KOPT-K1 (cell line): ENCODE results near the gene ACTN1.
"Not testable (repeated sequence)": the region's sequence is repeated elsewhere in the genome, so short reads cannot be mapped to it uniquely, and the experiment has no call there.

Experiments
- H3K27ac ChIP-seq: fragments of 200-600 bp; sonication (generic); 2 replicates; pipeline ENCODE4 v1.5.1; 2016; ENCODE audit warnings: antibody characterized with exemption, mild to moderate bottlenecking, low read depth, low read length; ENCODE audit not compliant: poor library complexity, severe bottlenecking
- H3K36me3 ChIP-seq: fragments of 200-600 bp; sonication (generic); 2 replicates; pipeline ENCODE4 v1.5.1; 2017; ENCODE audit warnings: antibody characterized with exemption, mild to moderate bottlenecking, low read length, moderate library complexity; ENCODE audit not compliant: insufficient read depth
- H3K9me3 ChIP-seq: fragments of 200-600 bp; sonication (generic); 2 replicates; pipeline ENCODE4 v1.5.1; 2017; ENCODE audit warnings: antibody characterized with exemption, low read length, mild to moderate bottlenecking; ENCODE audit not compliant: insufficient read depth, poor library complexity, severe bottlenecking

The ACTN1 gene

DNA sequence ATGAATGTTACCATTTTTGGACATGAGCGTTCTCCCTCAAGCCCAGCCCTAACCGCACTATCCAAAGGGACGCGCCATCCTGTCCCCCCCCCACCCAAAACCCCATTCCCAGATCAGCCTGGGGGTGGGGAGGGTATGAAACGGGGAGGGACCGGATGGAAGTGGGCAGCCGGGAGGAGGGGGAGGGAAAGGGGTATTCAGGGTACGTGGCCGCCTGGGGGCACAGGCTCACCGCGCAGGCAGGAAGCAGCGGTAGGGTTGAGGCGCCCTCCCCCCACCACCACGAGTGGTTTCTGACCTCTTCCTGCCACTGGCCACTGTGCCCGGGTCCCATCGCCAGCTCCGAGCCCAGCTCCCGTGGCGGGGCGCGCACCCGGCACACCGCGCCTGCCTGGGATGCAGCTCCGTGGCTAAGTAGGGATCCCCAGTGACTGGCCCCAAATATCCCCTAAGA lies 1.4 kb downstream of the ACTN1 start:
- Histone ChIP-seq H3K27ac (no peak overlapping the region), H3K9me3 (peaks cover 10% of the 10 kb centered on the region), H3K36me3 (no peaks in the 10 kb centered on the region)

DNA sequence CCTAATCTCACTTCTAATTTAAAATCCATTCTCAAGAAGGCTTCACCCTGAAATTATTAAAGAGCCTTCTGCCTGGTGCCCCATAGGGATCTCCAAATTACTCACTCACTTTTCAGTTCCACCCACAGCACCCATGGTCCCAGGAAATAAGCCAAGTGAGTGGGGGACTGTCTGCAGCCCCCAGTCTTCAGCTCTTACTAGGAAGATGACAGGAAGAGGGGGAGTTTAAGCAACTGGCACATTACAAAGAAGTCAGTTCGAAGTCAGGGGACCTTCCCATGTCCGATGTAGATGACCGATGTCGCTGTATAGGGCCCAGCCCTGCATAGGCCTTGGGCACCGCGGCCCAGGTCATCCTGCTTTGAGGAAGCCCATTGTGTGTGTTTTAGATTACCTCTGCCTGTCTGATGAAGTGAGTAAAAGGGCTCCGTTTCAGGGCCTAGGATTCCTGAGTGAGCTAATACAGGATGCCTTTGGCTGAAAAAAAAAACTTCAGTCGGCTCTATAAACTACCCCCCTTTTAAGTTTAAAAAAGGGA lies 1.9 kb downstream of the ACTN1 start:
- H3K27ac ChIP-seq, result no peak overlapping the region
- no peaks in the 10 kb centered on the region for H3K36me3 ChIP-seq
- H3K9me3 ChIP-seq, result peaks cover 10% of the 10 kb centered on the region

DNA sequence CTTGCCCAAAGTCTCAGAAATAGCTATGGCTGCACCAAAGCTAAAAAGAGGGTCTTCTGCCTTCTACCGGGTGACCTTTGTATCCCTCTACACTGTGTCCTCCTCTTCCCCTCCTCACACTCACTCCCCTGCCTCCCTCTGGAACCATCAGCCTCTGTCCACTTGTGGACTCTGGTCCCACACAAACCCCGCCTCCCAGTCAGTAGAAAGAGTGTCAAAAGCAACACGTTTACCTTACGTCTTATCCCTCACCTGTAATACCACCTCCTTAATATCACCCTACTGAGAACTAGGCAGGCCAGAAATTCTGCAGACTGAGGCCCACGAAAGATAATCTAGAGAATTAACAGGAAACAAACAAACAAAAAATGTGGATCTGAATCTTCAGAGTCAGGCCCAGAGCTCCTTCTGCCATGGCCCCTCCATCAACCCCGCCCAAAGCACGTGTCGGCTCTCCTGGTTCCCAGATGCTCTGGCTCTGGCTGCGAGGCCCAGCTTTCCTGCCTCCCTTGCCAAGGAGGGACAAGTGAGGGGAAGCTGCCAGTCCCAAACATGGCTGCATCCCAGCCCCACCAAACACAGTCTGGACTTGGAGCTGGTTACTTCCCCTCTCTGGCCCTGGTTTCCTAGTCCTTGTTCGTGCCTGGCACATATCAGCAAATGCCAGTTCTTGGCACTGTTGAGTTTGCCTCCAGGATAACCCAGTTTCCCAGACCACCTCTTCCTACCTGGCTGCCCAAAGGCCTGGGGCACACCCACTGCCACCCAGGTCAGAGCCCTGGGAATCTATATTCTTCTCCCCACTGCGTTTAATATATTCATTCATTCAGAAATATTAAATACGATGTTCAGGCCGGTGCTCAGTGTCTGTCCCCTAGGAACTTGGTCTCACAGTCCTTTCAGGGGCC lies 2.7 kb downstream of the ACTN1 start:
- H3K36me3 ChIP-seq, result no peaks in the 10 kb centered on the region
- H3K9me3 ChIP-seq, result peaks cover 10% of the 10 kb centered on the region
- H3K27ac ChIP-seq, result no peak overlapping the region

DNA sequence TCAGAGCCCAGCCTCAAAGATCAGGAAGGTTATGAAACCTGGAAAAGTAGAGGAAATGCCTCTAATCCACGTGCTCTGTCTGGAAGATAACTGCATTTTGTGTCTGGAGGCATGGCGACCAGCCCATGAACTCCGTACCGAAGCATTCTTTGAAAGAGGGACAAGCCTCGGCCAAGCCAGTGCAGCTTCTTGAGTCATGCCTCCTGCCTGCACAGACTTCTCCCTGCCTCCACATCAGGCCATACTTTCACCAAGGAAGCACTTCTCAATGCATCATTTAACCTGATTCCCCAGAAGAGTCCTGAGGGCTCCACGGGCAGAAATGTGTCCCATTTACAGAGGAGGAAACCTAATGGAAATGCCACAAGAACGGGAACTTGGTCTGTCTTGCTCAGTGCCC lies 3.4 kb downstream of the ACTN1 start:
- H3K27ac ChIP-seq, result no peak overlapping the region
- peaks cover 10% of the 10 kb centered on the region for H3K9me3 ChIP-seq
- H3K36me3 ChIP-seq, result no peaks in the 10 kb centered on the region

DNA sequence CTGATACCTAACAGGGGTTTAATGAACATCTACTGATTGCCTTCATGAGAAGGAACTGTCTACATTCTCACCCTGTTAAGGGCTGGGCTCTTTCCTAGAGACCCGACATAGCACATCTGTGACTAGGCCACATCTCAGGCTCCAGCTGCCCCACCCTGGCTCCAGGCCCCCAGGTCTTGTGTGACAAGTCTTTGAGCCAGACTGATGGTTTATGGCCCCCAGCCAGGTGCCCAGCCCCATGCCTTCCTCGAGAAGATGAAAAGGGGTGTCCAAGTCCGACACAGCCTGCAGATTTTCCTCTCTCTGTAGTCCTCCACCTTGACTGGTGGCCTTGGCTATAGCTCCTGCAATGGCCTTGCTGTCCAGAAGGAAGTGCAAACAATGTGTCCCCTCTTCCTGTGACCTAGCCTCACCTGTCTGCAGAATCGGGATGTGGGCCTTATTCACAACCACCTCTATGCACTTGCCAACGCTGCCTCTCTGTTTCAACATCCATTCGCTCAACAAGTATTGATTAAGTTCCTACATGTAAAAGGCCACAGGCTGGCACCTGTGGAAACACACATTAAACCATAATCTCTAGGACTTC lies 4.2 kb downstream of the ACTN1 start:
- Histone ChIP-seq H3K27ac (no peak overlapping the region), H3K9me3 (peaks cover 10% of the 10 kb centered on the region), H3K36me3 (no peaks in the 10 kb centered on the region)

DNA sequence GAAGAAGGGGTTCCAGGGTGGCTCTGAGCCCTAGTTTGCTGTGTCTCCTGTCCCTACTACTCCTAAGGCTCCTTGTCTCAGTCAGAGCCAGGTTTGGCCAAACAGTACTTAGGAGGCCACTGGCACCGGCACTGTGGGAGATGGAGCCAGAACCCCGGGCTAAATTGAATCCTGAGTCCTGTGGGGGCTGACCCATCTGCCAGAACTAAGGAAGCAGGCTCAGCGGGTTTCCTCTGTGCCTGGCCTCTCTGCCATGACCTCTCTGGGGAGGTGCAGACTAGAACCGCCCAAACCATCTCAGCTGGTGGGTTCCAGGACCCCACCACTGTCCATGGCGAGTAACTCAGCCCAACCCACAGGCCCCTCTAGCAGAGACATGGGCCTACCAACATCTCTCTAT lies 5.5 kb downstream of the ACTN1 start:
- no peak overlapping the region for H3K27ac ChIP-seq
- no peaks in the 10 kb centered on the region for H3K36me3 ChIP-seq

DNA sequence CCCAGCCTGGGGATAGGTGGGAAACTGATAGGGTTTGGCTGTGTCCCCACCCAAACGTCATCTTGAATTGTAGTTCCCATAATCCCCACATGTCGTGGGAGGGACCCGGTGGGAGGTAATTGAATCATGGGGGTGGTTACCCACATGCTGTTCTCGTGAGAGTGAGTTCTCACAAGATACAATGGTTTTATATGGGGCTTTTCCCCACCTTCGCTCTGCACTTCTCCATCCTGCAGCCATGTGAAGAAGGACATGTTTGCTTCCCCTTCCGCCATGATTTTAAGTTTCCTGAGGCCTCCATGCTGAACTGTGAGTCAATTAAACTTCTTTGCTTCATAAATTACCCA lies 5.9 kb downstream of the ACTN1 start:
- peaks cover 10% of the 10 kb centered on the region for H3K9me3 ChIP-seq
- H3K27ac ChIP-seq, H3K36me3 ChIP-seq: not testable (repeated sequence)

More for the DNA sequence above, 5.5 kb downstream of the ACTN1 start:
- H3K9me3 ChIP-seq, result peaks cover 10% of the 10 kb centered on the region

DNA sequence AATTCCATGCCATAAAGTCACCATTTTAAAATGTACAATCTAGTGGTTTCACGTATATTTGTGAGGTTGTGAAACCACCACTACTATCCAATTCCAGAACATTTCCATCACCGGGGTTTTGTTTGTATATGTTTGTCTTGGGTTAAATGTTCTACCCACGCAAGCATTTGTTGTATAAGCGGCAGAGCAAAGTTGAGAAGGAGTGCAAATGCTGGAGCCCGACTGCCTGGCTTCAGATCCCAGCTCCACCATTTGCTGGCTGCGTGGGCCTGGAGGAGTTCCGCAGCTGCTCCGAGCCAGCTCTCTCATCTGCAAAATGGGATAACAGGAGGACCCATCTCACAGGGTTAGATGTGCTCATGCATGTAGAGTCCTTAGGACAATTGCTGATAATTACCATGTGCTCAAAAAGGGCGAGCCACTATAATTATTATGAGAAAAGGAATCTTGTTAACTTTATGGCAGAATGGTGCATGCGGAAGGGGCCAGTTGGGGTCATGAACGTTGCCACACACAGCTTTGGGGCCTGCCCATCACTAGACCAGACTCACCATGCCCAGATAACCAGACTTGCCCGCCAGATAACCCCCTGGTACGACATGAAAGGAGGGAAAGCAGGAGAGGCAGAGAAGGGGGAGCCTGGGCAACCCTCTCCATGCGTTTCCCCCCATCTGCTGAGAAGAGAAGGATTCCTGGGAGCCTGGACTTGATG lies 6.4 kb downstream of the ACTN1 start:
- no peak overlapping the region for H3K27ac ChIP-seq
- H3K9me3 ChIP-seq, result peaks cover 10% of the 10 kb centered on the region
- H3K36me3 ChIP-seq, result no peaks in the 10 kb centered on the region

DNA sequence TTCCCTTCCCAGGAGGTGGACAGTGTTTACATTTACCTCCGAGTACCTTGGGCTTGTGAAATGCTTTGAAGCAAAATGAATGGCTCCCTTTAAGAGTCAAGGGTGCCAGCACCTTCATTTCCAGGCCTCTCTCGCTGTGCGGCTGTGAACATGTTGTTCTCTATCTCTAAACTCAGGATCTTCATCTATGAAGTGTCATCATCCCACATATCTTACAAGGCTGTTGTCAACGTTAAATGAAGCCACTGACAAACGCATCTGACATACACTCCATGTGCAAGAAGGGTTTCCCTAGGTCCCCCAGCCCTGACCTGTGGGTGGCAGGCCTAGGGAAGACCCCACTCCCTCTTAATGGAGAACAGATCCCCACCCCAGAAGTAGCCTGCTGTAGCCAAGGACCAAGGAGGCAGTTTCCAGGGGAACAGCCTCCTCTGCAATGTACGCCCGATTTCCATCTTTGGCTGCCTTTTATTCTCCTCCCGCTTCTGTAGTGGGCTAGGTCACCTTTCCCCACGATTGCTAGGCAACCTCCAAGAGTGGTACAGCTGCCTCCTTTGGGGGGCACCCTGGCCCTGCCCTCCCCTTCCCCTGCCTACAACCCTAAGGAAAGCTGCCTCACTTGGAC lies 7.6 kb downstream of the ACTN1 start:
- H3K9me3 ChIP-seq, result peaks cover 10% of the 10 kb centered on the region
- no peak overlapping the region for H3K27ac ChIP-seq
- H3K36me3 ChIP-seq, result no peaks in the 10 kb centered on the region

DNA sequence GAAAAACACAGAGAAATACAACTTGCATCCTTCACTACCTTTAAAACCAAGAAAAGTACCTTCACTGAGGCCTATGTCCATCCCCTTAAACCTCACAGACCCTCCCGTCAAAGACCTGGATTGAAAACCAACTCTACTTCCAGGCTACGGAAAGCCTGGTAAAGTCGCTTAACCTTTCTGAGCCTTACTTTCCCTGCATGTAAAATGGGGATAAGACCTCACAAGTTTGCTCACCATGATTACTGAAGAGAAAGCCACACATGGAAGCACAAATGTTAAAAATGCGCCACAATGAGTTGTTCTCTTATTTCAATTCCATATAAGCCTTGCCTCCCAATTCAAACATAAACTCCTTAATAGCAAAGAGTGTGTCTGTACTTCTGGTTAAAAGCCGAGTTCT lies 8.4 kb downstream of the ACTN1 start:
- Histone ChIP-seq H3K27ac (peak overlapping the region; percentile 24), H3K36me3 (no peaks in the 10 kb centered on the region), H3K9me3 (peaks cover 10% of the 10 kb centered on the region)

DNA sequence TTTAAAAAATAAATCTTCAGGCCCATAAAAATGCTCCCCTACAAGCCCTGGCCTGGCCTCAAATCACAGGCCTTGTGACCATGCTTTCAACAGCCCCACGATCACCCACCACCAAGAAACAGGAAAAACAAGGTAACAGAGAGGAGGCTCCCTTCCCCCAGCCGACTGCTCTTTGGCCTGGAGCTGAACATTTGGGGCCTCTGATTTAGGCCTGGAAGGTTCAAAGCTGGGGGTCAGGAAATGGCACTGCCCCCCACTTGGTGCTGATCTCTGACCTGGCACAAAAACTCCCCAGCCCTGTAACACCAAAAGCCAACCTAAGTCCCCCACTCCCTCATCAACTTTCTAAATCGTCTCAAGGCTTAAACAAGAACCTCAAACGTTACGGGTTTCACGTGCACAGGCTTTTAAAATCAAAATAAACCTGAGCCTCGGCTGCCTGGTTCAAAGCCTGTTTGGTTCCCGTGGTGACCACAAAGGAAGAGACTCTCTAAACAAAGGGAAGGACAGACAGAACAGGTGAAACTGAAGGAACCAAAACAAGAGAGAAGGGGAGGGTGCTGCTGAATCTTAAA lies 9.0 kb downstream of the ACTN1 start:
- peaks cover 10% of the 10 kb centered on the region for H3K9me3 ChIP-seq
- no peaks in the 10 kb centered on the region for H3K36me3 ChIP-seq
- H3K27ac ChIP-seq, result peak overlapping the region; percentile 24

DNA sequence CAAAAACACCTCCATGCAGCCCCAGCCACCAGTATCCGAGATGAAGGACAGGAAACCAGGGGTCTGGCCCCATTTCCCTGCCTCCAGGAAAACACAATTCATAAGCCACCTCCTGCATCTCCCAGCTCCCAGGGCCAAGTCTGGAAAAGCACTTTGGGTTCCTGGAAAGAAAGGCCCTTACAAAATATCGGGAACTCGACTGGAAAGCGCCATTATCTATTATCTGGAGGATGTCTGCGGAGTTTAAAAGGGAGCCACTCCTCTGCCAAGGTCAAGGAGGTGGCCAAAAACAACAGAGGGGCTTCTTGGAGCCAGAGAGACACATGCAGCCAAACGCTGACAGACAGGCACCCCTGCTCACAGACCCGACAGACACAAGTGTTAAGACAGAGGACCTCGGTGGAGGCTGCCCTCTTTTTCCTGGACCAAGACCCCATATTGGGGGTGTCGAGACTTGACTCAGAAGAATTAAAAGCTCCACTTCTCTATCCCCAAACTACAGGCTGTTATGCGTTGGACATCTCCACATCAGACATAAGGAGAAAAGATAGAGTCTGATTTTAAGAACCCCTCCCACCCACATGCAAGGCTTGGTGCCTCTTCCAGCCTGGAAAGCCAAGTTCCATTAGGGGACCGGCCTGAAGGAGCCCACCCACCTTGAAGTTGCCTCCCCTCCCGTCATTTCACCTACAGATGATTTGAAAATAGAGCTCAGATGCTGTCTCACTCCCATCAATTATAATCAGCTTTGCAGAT lies 9.6 kb downstream of the ACTN1 start:
- Histone ChIP-seq H3K36me3 (no peaks in the 10 kb centered on the region), H3K27ac (peak overlapping the region; percentile 24)

DNA sequence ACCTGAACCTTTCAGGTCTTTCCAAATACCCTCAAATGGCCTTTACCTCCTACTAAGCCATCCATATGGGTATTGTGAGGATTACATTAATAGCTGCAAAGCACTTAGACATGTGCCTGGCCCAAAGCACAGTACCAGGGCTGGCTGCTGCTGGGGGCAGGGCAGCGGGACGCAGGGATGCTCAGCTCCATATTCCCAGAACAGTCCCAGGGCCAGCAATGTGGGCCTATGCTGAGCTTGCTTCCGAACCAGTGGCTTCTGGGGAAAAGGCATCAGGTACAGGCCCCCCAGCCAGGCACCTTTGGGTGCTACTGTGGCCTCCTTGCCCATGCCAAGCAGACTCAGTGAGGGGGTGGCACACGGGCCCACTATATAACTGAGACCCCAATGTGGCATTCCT lies 10.4 kb downstream of the ACTN1 start:
- Histone ChIP-seq H3K9me3 (peaks cover 10% of the 10 kb centered on the region), H3K27ac (no peak overlapping the region), H3K36me3 (no peaks in the 10 kb centered on the region)

More for the DNA sequence above, 9.6 kb downstream of the ACTN1 start:
- H3K9me3 ChIP-seq, result peaks cover 10% of the 10 kb centered on the region

DNA sequence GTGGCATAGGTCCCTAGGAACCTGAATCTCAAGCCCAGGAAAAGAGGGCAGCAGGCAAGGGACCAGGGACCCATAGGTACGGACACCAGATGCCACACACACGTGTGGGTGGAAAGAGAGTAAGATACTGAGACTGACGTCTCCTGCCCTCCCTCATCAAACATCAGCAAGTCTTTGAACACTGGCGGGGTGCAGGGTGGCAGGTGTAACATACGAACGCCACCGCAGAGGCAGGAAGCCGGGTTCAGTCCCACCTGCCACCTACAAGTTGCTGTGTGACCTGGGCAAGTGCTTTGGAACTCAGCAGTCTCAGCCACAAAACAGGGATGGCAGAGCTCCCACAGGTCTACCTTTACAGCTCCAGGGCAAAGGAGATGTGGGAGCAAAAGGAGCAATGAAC lies 11.1 kb downstream of the ACTN1 start:
- Histone ChIP-seq H3K27ac (no peak overlapping the region), H3K36me3 (no peaks in the 10 kb centered on the region), H3K9me3 (peaks cover 3% of the 10 kb centered on the region)
